AG04450 (cell line): ENCODE data around the gene ANGPTL3. TPM values are rescaled to one million over a fixed set of nuclear protein-coding genes. Genes with fewer than 3 reads are reported as not detected.
"Not testable (repeated sequence)": the region's sequence is repeated elsewhere in the genome, so short reads cannot be mapped to it uniquely, and the experiment has no call there.

Experiments
- CTCF ChIA-PET: fragments of 300-600, 350-600 bp; formaldehyde crosslinking; extraction: SDS; loops from one replicate; lab custom pipeline; 2022; ENCODE audit warnings: antibody characterized with exemption, inconsistent platforms; lab: Charles Lee
- POLR2A ChIA-PET: fragments of 350-600 bp; formaldehyde crosslinking; extraction: SDS; loops from one replicate; lab custom pipeline; 2021; ENCODE audit warnings: antibody characterized with exemption, inconsistent platforms; lab: Yijun Ruan, JAX
- DNase-seq: peaks from one replicate; pipeline ENCODE4 v3.0.0-alpha.2; 2011; ENCODE audit warnings: low read depth, low spot score
- H3K27ac ChIP-seq: one replicate; pipeline ENCODE4 v1.5.1; 2012; ENCODE audit warnings: low read depth, low read length, control low read depth
- H3K27me3 ChIP-seq: one replicate; pipeline ENCODE4 v1.6.0; 2012; ENCODE audit warnings: low read length; ENCODE audit not compliant: control insufficient read depth, insufficient read depth
- H3K4me3 ChIP-seq: 2 replicates; pipeline ENCODE4 v1.5.1; 2011; ENCODE audit warnings: mild to moderate bottlenecking, low read depth, low read length, control low read depth
- H3K9me3 ChIP-seq: 2 replicates; pipeline ENCODE4 v1.5.1; 2012; ENCODE audit warnings: low read length; ENCODE audit not compliant: control insufficient read depth, insufficient read depth
- CTCF ChIP-seq: IDR thresholded peaks from 2 replicates; pipeline ENCODE4 v1.5.1; 2011; ENCODE audit warnings: low read depth, low read length, control low read depth, inconsistent platforms
- polyA minus RNA-seq: library from RNA; depleted of rRNA, polyadenylated mRNA; stranded (reverse); fragments of >200 nt; gene quantifications from 2 replicates; pipeline ENCODE4 v1.2.3, GENCODE V29; 2011; rRNA and poly(A)+ RNA removed
- polyA plus RNA-seq: library from polyadenylated mRNA; depleted of rRNA; stranded (reverse); fragments of >200 nt; gene quantifications from 2 replicates; pipeline ENCODE4 v1.2.3, GENCODE V29; 2011; rRNA removed

ANGPTL3 gene
- polyA plus RNA-seq (not detected in 2 replicates), polyA minus RNA-seq (not detected in 2 replicates)

DNA sequence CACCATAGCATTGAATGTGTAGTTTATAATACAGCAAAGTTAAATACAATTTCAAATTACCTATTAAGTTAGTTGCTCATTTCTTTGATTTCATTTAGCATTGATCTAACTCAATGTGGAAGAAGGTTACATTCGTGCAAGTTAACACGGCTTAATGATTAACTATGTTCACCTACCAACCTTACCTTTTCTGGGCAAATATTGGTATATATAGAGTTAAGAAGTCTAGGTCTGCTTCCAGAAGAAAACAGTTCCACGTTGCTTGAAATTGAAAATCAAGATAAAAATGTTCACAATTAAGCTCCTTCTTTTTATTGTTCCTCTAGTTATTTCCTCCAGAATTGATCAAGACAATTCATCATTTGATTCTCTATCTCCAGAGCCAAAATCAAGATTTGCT, at the start of gene ANGPTL3:
Gene ANGPTL3 (plus strand): TSS at position 240 of the 400 bp plus-strand sequence. CDS start 47 bp downstream, at position 287.
- Histone ChIP-seq H3K4me3 (no peak within 1 kb of the TSS), H3K27ac (no peak within 1 kb of the TSS), H3K27me3 (no peaks in the 10 kb centered on the region), H3K9me3 (no peaks in the 10 kb centered on the region)
- CTCF ChIA-PET, result no interaction called here
- DNase-seq, result no peak
- no peak for TF ChIP-seq CTCF
- POLR2A ChIA-PET, result no interaction called here

DNA sequence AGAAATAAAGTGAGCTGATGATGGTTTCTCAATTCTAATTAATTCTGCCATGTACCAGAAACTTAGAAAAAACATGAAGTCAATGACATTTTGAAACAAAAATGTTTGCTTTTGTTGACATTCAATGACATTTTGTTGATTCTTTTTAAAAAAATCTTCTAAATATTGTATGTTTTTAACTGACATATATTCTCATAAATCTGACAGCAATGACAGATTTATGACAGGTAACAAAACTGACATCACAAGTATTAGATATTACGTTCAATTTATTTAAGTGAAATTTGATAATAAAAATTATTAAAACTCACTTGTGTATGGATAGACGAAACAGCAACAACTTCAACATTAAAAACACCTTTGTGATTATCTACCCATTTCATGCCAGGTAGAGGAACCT, 36.0 kb upstream of the ANGPTL3 start:
- CTCF ChIA-PET, result interaction anchor here (0.8 kb wide), 1 partner anchor 185 kb away, joined by 3 read pairs; no protein-coding TSS in a partner anchor

DNA sequence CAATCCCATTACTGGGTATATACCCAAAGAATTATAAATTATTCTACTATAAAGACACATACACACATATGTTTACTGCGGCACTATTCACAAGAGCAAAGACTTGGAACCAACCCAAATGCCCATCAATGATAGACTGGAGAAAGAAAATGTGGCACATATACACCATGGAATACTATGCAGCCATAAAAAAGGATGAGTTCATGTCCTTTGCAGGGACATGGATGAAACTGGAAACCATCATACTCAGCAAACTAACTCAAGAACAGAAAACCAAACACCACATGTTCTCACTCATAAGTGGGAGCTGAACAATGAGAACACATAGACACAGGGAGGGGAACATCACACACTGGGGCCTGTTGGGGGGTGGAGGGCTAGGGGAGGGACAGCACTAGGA, 30.1 kb upstream of the ANGPTL3 start:
- POLR2A ChIA-PET, result not testable (repeated sequence)

More for the DNA sequence above, 36.0 kb upstream of the ANGPTL3 start:
- Histone ChIP-seq H3K4me3 (no peak overlapping the region), H3K27me3 (no peaks in the 10 kb centered on the region), H3K27ac (no peak overlapping the region), H3K9me3 (no peaks in the 10 kb centered on the region)
- DNase-seq, result no peak
- POLR2A ChIA-PET, result no interaction called here
- TF ChIP-seq CTCF, result no peak

DNA sequence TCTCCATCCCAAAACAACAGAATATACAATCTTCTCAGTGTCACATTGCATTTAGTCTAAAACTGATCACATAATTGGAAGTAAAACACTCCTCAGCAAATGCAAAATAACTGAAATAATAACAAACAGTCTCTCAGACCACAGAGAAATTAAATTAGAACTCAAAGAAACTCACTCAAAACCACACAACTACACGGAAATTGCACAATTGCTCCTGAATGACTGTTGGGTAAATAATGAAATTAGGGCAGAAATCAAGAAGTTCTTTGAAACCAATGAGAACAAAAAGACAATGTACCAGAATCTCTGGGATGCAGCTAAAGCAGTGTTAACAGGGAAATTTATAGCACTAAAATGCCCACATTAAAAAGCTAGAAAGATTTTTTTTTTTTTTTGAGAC, 29.4 kb upstream of the ANGPTL3 start:
- H3K27ac ChIP-seq, H3K27me3 ChIP-seq, DNase-seq, POLR2A ChIA-PET, H3K4me3 ChIP-seq, H3K9me3 ChIP-seq: not testable (repeated sequence)
- CTCF ChIA-PET, result interaction anchor here (1.0 kb wide), 1 partner anchor 44 kb away, joined by 3 read pairs; no protein-coding TSS in a partner anchor

More for the DNA sequence above, 30.1 kb upstream of the ANGPTL3 start:
- not testable (repeated sequence) for H3K9me3 ChIP-seq, DNase-seq, H3K27ac ChIP-seq, H3K4me3 ChIP-seq, H3K27me3 ChIP-seq
- CTCF ChIA-PET, result interaction anchor here (0.5 kb wide), 1 partner anchor 77 kb away, joined by 5 read pairs; no protein-coding TSS in a partner anchor

DNA sequence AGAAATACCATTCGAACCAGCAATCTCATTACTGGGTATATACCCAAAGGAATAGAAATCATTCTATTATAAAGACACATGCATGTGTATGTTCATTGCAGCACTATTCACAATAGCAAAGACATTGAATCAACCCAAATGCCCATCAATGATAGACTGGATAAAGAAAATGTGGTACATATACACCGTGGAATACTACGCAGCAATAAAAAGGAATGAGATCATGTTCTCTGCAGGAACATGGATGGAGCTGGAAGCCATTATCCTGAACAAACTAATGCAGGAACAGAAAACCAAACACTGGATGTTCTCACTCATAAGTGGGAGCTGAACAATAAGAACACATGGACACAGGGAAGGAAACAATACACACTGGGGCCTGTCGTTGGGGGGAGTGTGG, 25.8 kb upstream of the ANGPTL3 start:
- CTCF ChIA-PET, DNase-seq, H3K9me3 ChIP-seq, H3K27ac ChIP-seq, H3K4me3 ChIP-seq, POLR2A ChIA-PET, H3K27me3 ChIP-seq: not testable (repeated sequence)

GRCh38 chr1:62572476-62572875, 24.8 kb upstream of the ANGPTL3 start:
- no peak for TF ChIP-seq CTCF
- ChIA-PET POLR2A (no interaction called here), CTCF (no interaction called here)
- H3K27me3 ChIP-seq, result no peaks in the 10 kb centered on the region
- DNase-seq, result no peak
- no peak overlapping the region for H3K27ac ChIP-seq
- H3K9me3 ChIP-seq, result no peaks in the 10 kb centered on the region
- no peak overlapping the region for H3K4me3 ChIP-seq
